HG03558 (cell line): ENCODE data around the gene LUZP4.
"Not testable (repeated sequence)": the region's sequence is repeated elsewhere in the genome, so short reads cannot be mapped to it uniquely, and the experiment has no call there.

ENCODE experiments used
- ATAC-seq: cut with Tn5 transposase; IDR thresholded peaks from one replicate; pipeline ENCODE4 v1.9.1; 2021; ENCODE audit warnings: moderate number of reproducible peaks; ENCODE audit not compliant: unreplicated experiment; ENCODE audit errors: extremely low read depth

Gene LUZP4

DNA sequence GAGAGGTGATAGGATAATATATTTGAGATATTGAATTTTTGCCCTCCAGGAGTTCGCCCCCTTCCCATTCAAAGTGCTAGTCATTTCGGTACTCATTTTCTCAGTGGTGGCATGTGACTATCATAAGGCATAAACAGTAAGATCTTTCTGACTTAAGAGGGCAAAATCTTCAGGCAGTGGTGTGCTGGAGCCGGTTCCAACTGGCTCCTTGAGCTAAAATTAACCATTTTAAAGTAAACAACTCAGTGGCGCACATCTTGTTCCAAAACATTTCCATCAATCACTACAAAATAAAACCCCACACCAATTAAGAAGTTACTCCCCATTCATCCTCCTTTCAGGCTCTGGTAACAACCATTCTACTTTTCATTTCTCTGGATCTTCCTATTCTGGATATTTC is 43.3 kb downstream of the LUZP4 start:
- no peak for ATAC-seq

DNA sequence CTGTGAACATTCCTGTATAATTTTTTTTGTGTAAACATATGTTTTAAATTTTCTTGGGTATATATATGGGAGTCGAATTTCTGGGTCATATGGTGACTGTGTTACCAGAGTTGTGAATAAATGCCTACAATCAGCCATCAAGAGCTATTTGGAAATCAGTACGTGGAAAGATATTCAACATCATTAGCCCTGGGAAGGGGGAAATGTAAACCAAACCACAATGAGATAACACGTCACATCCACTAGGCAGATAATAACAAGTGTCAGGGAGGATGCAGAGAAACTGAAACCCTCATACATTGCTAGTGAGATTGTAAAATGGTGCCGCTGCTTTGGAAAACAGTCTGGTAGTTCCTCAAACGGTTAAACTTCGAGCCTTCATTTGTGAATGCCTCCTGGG is 43.9 kb downstream of the LUZP4 start:
- ATAC-seq: no peak

DNA sequence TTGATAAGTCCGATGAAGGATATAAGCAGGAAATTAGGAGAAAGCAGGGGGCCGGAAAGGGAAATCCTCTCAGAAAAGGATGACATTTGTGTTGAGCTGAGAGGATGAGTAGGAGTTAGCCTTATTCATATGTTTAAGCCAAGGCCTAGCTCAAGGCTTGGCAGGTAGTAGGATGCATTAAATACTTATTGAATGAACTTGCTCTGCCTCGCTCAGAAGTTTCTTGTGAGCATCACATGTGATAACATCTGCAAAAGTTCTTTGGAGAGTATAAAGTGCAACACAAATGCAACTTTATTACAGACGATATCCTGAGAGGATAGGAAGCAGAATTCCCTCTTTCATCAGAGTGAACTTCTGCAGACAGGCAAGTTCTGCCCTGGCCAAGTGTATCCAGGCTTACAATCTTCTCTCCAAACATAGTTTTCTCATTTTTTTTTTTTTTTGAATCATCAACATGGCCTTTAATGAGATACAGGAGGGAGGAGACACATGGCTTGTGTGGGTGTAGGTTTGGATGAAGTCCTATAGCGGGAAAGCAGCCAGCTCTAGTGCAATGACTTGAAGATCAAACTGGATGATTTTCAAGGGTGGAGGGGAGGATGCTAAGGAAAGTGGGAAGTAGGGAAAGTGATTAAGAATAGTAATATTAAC is 48.1 kb downstream of the LUZP4 start:
- ATAC-seq: no peak

DNA sequence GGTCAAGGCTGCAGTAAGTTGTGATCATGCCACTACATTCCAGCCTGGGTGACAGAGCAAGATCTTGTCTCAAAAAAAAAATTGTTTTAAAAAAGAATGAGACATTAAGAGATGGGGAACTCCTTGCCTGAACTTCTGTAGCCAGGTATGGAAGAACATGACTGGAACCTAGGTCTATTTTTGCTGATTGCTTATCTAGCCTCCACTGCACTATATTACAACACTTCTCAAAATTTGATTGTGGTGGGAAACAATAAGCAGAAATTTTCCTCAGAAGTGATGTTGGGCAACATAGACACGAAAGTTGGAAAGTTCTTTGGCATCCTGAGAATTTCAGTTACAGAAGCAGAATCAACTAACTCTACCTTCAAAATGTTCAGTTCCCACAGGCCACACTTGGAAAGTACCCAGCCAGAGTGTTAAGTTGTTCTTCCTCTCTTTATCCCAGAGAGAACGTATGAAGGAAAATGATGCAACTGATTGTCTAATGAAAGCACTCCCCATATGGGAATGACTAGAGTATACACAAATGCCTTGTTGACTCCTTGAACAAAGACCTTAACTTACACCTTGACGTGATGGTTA is 50.0 kb downstream of the LUZP4 start:
- ATAC-seq: no peak

DNA sequence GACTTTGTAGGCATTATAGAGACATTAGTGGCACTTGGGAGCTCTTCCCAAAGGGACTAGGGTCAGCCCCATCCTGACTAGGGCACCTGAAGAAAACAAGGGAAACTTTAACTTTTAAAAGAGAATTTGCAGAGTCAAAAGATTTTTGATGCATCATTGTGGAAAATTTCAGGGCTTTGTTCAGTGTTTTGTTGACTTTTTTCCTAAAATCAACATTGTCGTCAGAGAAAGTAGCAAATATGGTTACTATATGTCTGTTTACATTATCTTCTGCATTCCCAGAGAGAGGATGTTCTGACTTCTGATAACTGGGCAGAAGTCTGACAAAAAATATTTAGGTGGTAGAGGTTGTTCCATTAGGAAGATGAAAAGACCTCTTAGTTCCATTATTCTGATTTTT is 51.9 kb downstream of the LUZP4 start:
- ATAC-seq: no peak

DNA sequence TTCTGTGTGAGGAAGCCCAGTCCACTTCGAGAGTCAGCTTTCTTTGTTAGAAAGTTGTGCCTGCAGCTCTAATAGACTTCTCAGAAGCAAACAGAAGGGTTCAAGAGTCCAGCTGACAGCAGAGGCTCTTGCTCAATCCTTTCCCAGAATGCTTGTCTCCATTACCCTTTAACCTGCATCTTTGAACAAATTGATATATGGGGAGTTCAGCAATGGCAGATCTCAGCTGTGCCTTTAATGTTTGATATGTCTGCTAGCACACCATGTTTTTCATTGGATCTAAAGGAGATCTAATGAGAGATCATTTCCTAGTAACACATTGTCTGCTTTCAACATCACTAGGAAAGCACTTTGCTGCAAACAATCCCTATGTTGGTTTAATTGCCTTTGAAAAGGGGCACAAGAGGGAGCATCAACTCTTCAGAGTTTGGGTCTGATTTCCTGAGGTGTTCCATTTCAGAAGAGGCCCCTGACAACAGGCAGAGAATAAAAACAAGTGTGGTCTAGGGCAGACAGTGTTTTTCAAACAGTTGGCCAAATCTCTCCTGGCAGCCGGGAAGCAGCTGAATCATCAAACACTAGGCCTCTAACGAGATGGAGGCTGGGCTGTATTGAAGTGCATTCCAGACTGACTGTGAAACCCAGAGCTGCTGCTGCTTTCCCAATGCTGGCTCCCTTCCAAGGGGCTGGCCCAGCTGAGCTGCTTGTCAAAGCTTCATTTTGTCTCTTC is 55.5 kb downstream of the LUZP4 start:
- no peak for ATAC-seq

DNA sequence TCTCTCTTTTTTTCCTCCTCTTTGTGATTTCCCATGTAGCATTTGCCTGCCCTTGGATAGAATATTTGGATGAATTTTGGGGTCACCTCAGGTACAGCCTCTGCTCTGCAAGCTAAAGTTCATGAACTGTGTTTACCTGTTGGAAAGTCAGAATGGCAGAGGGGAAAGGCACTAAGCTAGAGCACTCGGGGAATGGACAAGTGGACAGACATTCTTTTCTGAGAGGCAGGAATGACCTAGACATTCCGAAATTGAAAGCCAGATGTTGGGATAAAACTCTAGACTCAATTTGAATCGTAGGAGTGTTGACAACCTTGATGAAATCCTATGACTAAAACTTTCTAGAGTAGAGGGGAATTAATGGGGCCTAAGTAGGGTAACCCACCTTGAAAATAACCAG is 56.1 kb downstream of the LUZP4 start:
- ATAC-seq: no peak

DNA sequence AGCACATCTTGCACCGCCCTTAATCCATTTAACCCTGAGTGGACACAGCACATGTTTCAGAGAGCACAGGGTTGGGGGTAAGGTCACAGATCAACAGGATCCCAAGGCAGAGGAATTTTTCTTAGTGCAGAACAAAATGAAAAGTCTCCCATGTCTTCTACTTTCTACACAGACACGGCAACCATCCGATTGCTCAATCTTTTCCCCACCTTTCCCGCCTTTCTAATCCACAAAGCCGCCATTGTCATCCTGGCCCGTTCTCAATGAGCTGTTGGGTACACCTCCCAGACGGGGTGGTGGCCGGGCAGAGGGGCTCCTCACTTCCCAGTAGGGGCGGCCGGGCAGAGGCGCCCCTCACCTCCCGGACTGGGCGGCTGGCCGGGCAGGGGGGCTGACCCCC is 57.2 kb downstream of the LUZP4 start:
- not testable (repeated sequence) for ATAC-seq

DNA sequence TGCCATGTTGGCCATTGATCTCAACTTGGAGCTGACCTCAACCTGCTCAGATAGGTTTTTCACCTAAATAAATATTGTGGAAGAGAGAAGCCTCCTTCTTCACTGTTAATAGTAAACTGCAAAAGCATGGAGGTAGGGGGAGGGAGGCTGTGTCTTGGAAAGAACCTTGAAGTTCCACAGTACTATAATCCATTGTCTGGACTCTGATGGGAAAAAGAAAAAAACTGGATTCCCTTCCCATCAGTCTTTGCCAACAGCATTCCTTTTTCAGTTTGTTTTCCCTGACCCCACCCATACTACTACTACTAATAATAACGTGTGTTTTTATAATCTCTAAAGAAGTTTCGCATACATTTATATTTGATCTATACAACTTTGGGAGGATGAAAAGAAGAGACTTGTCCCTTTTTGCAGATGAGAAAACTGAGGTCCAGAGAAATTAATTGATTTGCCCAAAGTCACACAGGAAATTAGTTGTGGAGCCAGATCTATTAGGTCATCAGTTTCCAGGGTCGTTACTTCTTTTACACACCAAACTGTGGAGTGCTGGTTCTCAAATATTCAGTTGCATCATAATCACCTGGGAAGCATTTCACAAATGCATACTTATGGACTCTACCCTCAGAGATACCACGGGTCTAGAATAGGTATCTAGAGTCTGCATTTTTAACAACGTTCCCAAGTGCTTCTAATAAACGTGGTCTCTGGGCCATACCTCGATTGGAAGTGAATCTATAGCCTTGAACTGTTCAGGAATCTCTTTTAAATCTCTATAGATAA is 59.1 kb downstream of the LUZP4 start:
- no peak for ATAC-seq

DNA sequence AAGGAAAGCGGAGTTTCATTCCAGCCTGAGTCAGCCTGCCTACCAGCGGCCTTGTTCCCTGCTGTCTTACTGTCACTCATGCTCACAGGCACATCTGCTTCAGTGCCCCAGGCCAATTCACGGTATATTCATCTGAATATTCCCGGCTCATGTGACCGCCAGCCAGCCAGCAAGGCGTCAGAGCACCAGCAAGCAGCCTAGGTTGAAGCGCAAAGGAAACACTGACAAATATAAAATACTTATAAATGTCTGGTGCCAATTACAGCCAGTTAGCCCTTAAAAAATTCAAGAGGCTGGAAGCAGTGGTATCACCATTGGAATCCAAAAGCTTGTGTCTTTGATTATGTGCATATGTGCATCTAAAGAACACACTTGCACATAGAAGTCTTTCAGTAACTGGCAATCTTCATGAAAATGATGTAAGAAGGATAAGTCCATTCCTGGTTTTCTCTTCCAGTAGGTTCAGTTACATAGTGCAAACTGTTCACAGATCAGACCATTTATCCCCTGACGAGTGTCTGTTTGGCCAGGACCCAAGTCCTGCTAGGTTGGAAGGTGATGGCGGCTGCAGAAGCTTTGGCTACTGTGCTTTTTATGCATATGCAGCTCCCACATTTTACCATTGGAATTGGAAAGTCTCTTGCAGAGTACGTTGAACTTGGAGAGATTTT is 61.3 kb downstream of the LUZP4 start:
- ATAC-seq: no peak

DNA sequence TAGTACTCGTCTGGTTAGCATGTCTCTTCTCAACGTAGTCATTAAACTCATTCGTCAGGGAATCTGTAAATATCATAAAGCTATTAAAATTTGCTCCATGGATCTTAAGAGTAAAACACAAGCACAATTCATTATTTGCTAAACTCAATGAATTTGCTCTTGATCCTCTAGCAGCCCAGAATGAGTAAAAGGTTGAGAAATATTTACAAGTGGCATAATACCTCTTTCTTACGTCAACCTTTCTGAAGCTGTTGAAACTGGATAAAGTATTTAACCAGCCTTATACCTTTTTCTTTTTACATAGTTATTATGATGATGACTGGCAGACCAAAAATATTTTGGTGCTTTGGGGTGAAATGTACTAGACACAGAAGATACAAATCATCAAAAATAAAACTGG is 66.9 kb downstream of the LUZP4 start:
- no peak for ATAC-seq
